Measurements from ENCODE around the gene ARID3C.

DNA sequence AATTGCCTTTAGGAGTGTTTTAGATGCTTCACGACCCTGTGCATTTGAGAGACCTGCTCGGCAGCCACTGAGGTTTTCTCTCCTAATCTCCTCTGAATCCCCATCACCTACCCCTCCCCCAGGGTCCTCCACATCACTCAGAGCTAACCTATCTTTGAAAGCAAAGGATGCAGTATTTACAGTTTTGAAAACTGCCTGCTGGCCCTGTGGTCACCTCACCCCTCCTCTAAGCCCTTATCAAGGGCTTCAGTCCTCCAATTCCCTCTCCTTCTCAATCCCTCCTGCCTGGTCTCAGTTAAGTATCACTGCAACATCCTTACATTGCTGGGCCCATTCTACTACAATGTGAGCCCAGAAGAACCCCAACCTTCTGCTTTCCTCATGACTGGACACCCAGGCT is 21.5 kb downstream of the ARID3C start:
- TF ChIP-seq CTCF (IDR thresholded peaks at IDR 0.05) (no peak), EZH2 (IDR thresholded peaks at IDR 0.05) (no peak), EZH2phosphoT487 (IDR thresholded peaks at IDR 0.05) (no peak)
